Measurements from ENCODE around the gene HOXC9.

DNA sequence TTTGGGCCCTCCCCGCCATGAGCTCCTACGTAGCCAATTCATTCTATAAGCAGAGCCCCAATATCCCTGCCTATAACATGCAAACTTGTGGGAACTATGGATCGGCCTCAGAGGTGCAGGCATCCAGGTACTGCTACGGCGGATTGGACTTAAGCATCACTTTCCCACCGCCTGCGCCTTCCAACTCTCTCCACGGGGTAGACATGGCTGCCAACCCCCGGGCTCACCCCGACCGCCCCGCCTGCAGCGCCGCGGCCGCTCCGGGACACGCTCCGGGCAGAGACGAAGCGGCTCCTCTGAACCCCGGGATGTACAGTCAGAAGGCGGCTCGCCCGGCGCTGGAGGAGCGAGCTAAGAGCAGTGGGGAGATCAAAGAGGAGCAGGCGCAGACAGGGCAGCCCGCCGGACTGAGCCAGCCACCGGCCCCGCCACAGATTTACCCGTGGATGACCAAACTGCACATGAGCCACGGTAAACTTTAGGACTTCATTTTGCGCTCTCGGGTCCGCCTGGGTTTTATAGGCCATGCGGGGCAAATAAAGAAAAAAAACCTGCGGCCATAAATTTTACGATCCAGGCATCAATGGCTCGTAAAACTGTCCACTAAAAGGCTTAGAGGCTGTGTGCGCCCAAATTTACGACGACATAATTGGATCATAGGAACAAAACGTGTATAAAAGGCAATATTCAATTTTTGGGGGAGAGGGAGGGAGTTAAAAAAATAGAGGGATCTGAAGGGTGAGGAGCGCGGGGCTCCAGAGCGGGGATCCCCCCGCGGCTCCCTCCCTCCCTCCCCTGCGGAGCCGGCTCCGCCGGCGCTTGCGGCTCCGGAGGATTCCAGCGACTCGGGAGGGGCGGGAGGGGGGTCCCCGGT is 33.4 kb downstream of the HOXC9 start:
- no peak for TF ChIP-seq GATA2 (IDR thresholded peaks at IDR 0.05; ENCODE audit: low read depth, low read length)
- TF ChIP-seq GATA3 (IDR thresholded peaks at IDR 0.05; ENCODE audit: low read depth, low read length) = no peak
